HG03196 (cell line): ENCODE results near the gene OPN4.

Experiments used
- ATAC-seq: cut with Tn5 transposase; IDR thresholded peaks from one replicate; pipeline ENCODE4 v1.9.1; 2021; ENCODE audit not compliant: unreplicated experiment

The OPN4 gene

GRCh38 chr10:86699125-86699524 lies 44.8 kb downstream of the OPN4 start:
- no peak for ATAC-seq

GRCh38 chr10:86699541-86699940 lies 45.2 kb downstream of the OPN4 start:
- ATAC-seq = no peak

GRCh38 chr10:86699991-86700840 lies 45.9 kb downstream of the OPN4 start:
- ATAC-seq = no peak

- no peak for ATAC-seq
Observed at GRCh38 chr10:86700851-86701617, 46.7 kb downstream of the OPN4 start.

- ATAC-seq = no peak
Observed at GRCh38 chr10:86703176-86703575, 48.8 kb downstream of the OPN4 start.

- no peak for ATAC-seq
Observed at GRCh38 chr10:86705139-86705538, 50.8 kb downstream of the OPN4 start.

- no peak for ATAC-seq
Observed at GRCh38 chr10:86705905-86706304, 51.6 kb downstream of the OPN4 start.

- no peak for ATAC-seq
Observed at GRCh38 chr10:86706401-86706841, 52.1 kb downstream of the OPN4 start.

- no peak for ATAC-seq
Observed at GRCh38 chr10:86706977-86707376, 52.6 kb downstream of the OPN4 start.

GRCh38 chr10:86707505-86707904 lies 53.2 kb downstream of the OPN4 start:
- no peak for ATAC-seq

GRCh38 chr10:86708068-86708782 lies 53.9 kb downstream of the OPN4 start:
- no peak for ATAC-seq

- no peak for ATAC-seq
Observed at GRCh38 chr10:86708783-86709380, 54.5 kb downstream of the OPN4 start.

- no peak for ATAC-seq
Observed at GRCh38 chr10:86709396-86710185, 55.2 kb downstream of the OPN4 start.

GRCh38 chr10:86710987-86711512 lies 56.7 kb downstream of the OPN4 start:
- ATAC-seq = peak; percentile 85

GRCh38 chr10:86711513-86712316 lies 57.4 kb downstream of the OPN4 start:
- ATAC-seq = peak; percentile 40

- ATAC-seq = no peak
Observed at GRCh38 chr10:86712317-86712707, 58.0 kb downstream of the OPN4 start.

- no peak for ATAC-seq
Observed at GRCh38 chr10:86715156-86715795, 60.9 kb downstream of the OPN4 start.

- ATAC-seq = no peak
Observed at GRCh38 chr10:86715836-86716235, 61.5 kb downstream of the OPN4 start.
